ENCODE measurements around the gene RNF113B.

RNF113B gene

GRCh38 chr13:98204546-98204945 lies 27.5 kb upstream of the RNF113B start:
- Histone ChIP-seq H3K79me2 (ENCODE audit: control insufficient read depth, insufficient read depth, low read length, unreplicated experiment) (no peaks in the 10 kb centered on the region), H3K4me3 (ENCODE audit: low read depth, low read length) (no peak overlapping the region), H3K36me3 (ENCODE audit: insufficient read depth, low read length) (no peaks in the 10 kb centered on the region), H3K4me1 (ENCODE audit: control insufficient read depth, insufficient read depth, low read length, unreplicated experiment) (no peaks in the 10 kb centered on the region), H3K27ac (ENCODE audit: low read depth, low read length) (no peak overlapping the region), H2AFZ (ENCODE audit: low read length, unreplicated experiment) (no peak overlapping the region), H3K27me3 (ENCODE audit: insufficient read depth, low read length) (no peaks in the 10 kb centered on the region)

- Histone ChIP-seq H2AFZ (ENCODE audit: low read length, unreplicated experiment) (no peak overlapping the region), H3K79me2 (ENCODE audit: control insufficient read depth, insufficient read depth, low read length, unreplicated experiment) (no peaks in the 10 kb centered on the region), H3K27me3 (ENCODE audit: insufficient read depth, low read length) (no peaks in the 10 kb centered on the region), H3K36me3 (ENCODE audit: insufficient read depth, low read length) (no peaks in the 10 kb centered on the region), H3K4me3 (ENCODE audit: low read depth, low read length) (no peak overlapping the region), H3K4me1 (ENCODE audit: control insufficient read depth, insufficient read depth, low read length, unreplicated experiment) (no peaks in the 10 kb centered on the region), H3K27ac (ENCODE audit: low read depth, low read length) (no peak overlapping the region)
Observed at GRCh38 chr13:98203646-98204326, 26.7 kb upstream of the RNF113B start.

GRCh38 chr13:98201984-98202383 lies 24.9 kb upstream of the RNF113B start:
- Histone ChIP-seq H3K79me2 (ENCODE audit: control insufficient read depth, insufficient read depth, low read length, unreplicated experiment) (no peaks in the 10 kb centered on the region), H3K4me1 (ENCODE audit: control insufficient read depth, insufficient read depth, low read length, unreplicated experiment) (no peaks in the 10 kb centered on the region), H3K27me3 (ENCODE audit: insufficient read depth, low read length) (no peaks in the 10 kb centered on the region), H3K36me3 (ENCODE audit: insufficient read depth, low read length) (no peaks in the 10 kb centered on the region), H3K27ac (ENCODE audit: low read depth, low read length) (no peak overlapping the region), H3K4me3 (ENCODE audit: low read depth, low read length) (no peak overlapping the region), H2AFZ (ENCODE audit: low read length, unreplicated experiment) (no peak overlapping the region)

GRCh38 chr13:98201189-98201588 lies 24.1 kb upstream of the RNF113B start:
- H3K4me1 ChIP-seq (ENCODE audit: control insufficient read depth, insufficient read depth, low read length, unreplicated experiment): no peaks in the 10 kb centered on the region
- no peak overlapping the region for H3K27ac ChIP-seq (ENCODE audit: low read depth, low read length)
- H3K4me3 ChIP-seq (ENCODE audit: low read depth, low read length): no peak overlapping the region
- no peaks in the 10 kb centered on the region for H3K27me3 ChIP-seq (ENCODE audit: insufficient read depth, low read length)
- H3K36me3 ChIP-seq (ENCODE audit: insufficient read depth, low read length): no peaks in the 10 kb centered on the region
- H3K79me2 ChIP-seq (ENCODE audit: control insufficient read depth, insufficient read depth, low read length, unreplicated experiment): no peaks in the 10 kb centered on the region
- no peak overlapping the region for H2AFZ ChIP-seq (ENCODE audit: low read length, unreplicated experiment)

GRCh38 chr13:98200211-98200878 lies 23.3 kb upstream of the RNF113B start:
- H2AFZ ChIP-seq (ENCODE audit: low read length, unreplicated experiment): no peak overlapping the region
- no peak overlapping the region for H3K4me3 ChIP-seq (ENCODE audit: low read depth, low read length)
- H3K36me3 ChIP-seq (ENCODE audit: insufficient read depth, low read length): no peaks in the 10 kb centered on the region
- H3K27ac ChIP-seq (ENCODE audit: low read depth, low read length): no peak overlapping the region
- no peaks in the 10 kb centered on the region for H3K27me3 ChIP-seq (ENCODE audit: insufficient read depth, low read length)
- H3K4me1 ChIP-seq (ENCODE audit: control insufficient read depth, insufficient read depth, low read length, unreplicated experiment): no peaks in the 10 kb centered on the region
- no peaks in the 10 kb centered on the region for H3K79me2 ChIP-seq (ENCODE audit: control insufficient read depth, insufficient read depth, low read length, unreplicated experiment)

- Histone ChIP-seq H3K4me1 (ENCODE audit: control insufficient read depth, insufficient read depth, low read length, unreplicated experiment) (no peaks in the 10 kb centered on the region), H3K36me3 (ENCODE audit: insufficient read depth, low read length) (no peaks in the 10 kb centered on the region), H3K79me2 (ENCODE audit: control insufficient read depth, insufficient read depth, low read length, unreplicated experiment) (no peaks in the 10 kb centered on the region), H3K27me3 (ENCODE audit: insufficient read depth, low read length) (no peaks in the 10 kb centered on the region), H2AFZ (ENCODE audit: low read length, unreplicated experiment) (no peak overlapping the region), H3K27ac (ENCODE audit: low read depth, low read length) (no peak overlapping the region), H3K4me3 (ENCODE audit: low read depth, low read length) (no peak overlapping the region)
Observed at GRCh38 chr13:98199480-98199879, 22.4 kb upstream of the RNF113B start.

- Histone ChIP-seq H3K27ac (ENCODE audit: low read depth, low read length) (no peak overlapping the region), H3K4me3 (ENCODE audit: low read depth, low read length) (no peak overlapping the region)
Observed at GRCh38 chr13:98198683-98199082, 21.6 kb upstream of the RNF113B start.

GRCh38 chr13:98195054-98195791 lies 18.2 kb upstream of the RNF113B start:
- Histone ChIP-seq H3K79me2 (ENCODE audit: control insufficient read depth, insufficient read depth, low read length, unreplicated experiment) (peaks cover 3% of the 10 kb centered on the region), H3K27me3 (ENCODE audit: insufficient read depth, low read length) (no peaks in the 10 kb centered on the region), H2AFZ (ENCODE audit: low read length, unreplicated experiment) (no peak overlapping the region), H3K4me1 (ENCODE audit: control insufficient read depth, insufficient read depth, low read length, unreplicated experiment) (peaks cover under 1% of the 10 kb centered on the region), H3K4me3 (ENCODE audit: low read depth, low read length) (no peak overlapping the region), H3K27ac (ENCODE audit: low read depth, low read length) (no peak overlapping the region), H3K36me3 (ENCODE audit: insufficient read depth, low read length) (no peaks in the 10 kb centered on the region)

More at GRCh38 chr13:98198683-98199082, 21.6 kb upstream of the RNF113B start:
- H3K36me3 ChIP-seq (ENCODE audit: insufficient read depth, low read length): no peaks in the 10 kb centered on the region
- no peaks in the 10 kb centered on the region for H3K79me2 ChIP-seq (ENCODE audit: control insufficient read depth, insufficient read depth, low read length, unreplicated experiment)
- no peaks in the 10 kb centered on the region for H3K27me3 ChIP-seq (ENCODE audit: insufficient read depth, low read length)
- H2AFZ ChIP-seq (ENCODE audit: low read length, unreplicated experiment): no peak overlapping the region
- H3K4me1 ChIP-seq (ENCODE audit: control insufficient read depth, insufficient read depth, low read length, unreplicated experiment): no peaks in the 10 kb centered on the region

GRCh38 chr13:98192008-98192407 lies 14.9 kb upstream of the RNF113B start:
- peaks cover 8% of the 10 kb centered on the region for H3K79me2 ChIP-seq (ENCODE audit: control insufficient read depth, insufficient read depth, low read length, unreplicated experiment)
- no peak overlapping the region for H2AFZ ChIP-seq (ENCODE audit: low read length, unreplicated experiment)
- H3K27ac ChIP-seq (ENCODE audit: low read depth, low read length): no peak overlapping the region
- no peaks in the 10 kb centered on the region for H3K27me3 ChIP-seq (ENCODE audit: insufficient read depth, low read length)
- no peaks in the 10 kb centered on the region for H3K36me3 ChIP-seq (ENCODE audit: insufficient read depth, low read length)
- peaks cover 3% of the 10 kb centered on the region for H3K4me1 ChIP-seq (ENCODE audit: control insufficient read depth, insufficient read depth, low read length, unreplicated experiment)
- no peak overlapping the region for H3K4me3 ChIP-seq (ENCODE audit: low read depth, low read length)

- H3K4me3 ChIP-seq (ENCODE audit: low read depth, low read length): no peak overlapping the region
- H3K27ac ChIP-seq (ENCODE audit: low read depth, low read length): no peak overlapping the region
- H3K4me1 ChIP-seq (ENCODE audit: control insufficient read depth, insufficient read depth, low read length, unreplicated experiment): peaks cover 3% of the 10 kb centered on the region
- no peak overlapping the region for H2AFZ ChIP-seq (ENCODE audit: low read length, unreplicated experiment)
- H3K79me2 ChIP-seq (ENCODE audit: control insufficient read depth, insufficient read depth, low read length, unreplicated experiment): peaks cover 8% of the 10 kb centered on the region
- H3K27me3 ChIP-seq (ENCODE audit: insufficient read depth, low read length): no peaks in the 10 kb centered on the region
- no peaks in the 10 kb centered on the region for H3K36me3 ChIP-seq (ENCODE audit: insufficient read depth, low read length)
Observed at GRCh38 chr13:98190889-98191444, 13.9 kb upstream of the RNF113B start.

All from ACC112 (cell line).